DND-41 (cell line): ENCODE results near the gene NECAP2.

Experiments used
- EZH2 ChIP-seq: IDR thresholded peaks from 3 replicates; pipeline ENCODE4 v1.6.1; 2012; ENCODE audit warnings: borderline replicate concordance, low read depth, mild to moderate bottlenecking, moderate library complexity, low read length, inconsistent platforms; ENCODE audit not compliant: severe bottlenecking
- TF ChIP-seq, protein P1 (sequence below): IDR thresholded peaks from 2 replicates; pipeline ENCODE4 v1.5.1; 2012; ENCODE audit warnings: borderline replicate concordance, low read length, moderate library complexity, mild to moderate bottlenecking; ENCODE audit not compliant: poor library complexity, severe bottlenecking; ENCODE audit errors: extremely low read depth

DNA sequence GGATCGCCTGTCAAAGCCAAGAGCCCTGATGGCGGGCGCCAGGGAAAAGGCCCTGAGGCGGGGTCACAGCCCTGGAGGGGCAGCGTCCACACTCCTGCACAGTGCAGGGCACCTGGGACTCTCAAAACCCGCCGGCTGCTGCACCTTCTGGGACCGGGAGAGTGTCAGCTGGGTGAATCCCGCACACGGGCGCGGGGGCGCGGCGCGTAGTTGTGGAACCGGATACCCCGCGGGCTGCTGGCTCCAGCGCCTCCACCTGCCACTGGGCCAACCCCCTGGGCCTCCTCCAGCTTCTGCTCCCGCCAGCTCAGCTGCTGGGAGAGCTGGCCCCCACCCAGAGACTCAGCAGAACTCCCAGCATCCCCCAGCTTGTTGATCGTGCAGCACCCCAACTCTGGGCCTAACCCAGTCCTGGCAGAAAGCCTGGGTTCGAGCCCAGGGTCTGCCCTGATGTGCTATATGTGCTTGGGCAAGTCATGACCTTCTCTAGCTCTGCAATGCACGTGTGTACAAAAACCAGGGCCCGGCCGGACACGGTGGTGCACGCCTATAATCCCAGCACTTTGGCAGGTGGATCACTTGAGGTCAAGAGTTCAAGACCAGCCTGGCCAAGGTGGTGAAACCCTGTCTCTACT, 33.8 kb downstream of the NECAP2 start:
- TF ChIP-seq, protein P1, sequence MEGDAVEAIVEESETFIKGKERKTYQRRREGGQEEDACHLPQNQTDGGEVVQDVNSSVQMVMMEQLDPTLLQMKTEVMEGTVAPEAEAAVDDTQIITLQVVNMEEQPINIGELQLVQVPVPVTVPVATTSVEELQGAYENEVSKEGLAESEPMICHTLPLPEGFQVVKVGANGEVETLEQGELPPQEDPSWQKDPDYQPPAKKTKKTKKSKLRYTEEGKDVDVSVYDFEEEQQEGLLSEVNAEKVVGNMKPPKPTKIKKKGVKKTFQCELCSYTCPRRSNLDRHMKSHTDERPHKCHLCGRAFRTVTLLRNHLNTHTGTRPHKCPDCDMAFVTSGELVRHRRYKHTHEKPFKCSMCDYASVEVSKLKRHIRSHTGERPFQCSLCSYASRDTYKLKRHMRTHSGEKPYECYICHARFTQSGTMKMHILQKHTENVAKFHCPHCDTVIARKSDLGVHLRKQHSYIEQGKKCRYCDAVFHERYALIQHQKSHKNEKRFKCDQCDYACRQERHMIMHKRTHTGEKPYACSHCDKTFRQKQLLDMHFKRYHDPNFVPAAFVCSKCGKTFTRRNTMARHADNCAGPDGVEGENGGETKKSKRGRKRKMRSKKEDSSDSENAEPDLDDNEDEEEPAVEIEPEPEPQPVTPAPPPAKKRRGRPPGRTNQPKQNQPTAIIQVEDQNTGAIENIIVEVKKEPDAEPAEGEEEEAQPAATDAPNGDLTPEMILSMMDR: no peak
- no peak for TF ChIP-seq EZH2
